Measurements from ENCODE around the gene WIPF3. TPM values are rescaled to one million over a fixed set of nuclear protein-coding genes. Genes with fewer than 3 reads are reported as not detected.

Gene WIPF3
- total RNA-seq, 1 donor from 2014 or later = 0.37 TPM

- Mint-ChIP-seq H3K4me3 (ENCODE audit: unreplicated experiment) (no peak overlapping the region), H3K36me3 (ENCODE audit: unreplicated experiment) (peaks cover 26% of the 10 kb centered on the region)
- TF ChIP-seq, protein P1, sequence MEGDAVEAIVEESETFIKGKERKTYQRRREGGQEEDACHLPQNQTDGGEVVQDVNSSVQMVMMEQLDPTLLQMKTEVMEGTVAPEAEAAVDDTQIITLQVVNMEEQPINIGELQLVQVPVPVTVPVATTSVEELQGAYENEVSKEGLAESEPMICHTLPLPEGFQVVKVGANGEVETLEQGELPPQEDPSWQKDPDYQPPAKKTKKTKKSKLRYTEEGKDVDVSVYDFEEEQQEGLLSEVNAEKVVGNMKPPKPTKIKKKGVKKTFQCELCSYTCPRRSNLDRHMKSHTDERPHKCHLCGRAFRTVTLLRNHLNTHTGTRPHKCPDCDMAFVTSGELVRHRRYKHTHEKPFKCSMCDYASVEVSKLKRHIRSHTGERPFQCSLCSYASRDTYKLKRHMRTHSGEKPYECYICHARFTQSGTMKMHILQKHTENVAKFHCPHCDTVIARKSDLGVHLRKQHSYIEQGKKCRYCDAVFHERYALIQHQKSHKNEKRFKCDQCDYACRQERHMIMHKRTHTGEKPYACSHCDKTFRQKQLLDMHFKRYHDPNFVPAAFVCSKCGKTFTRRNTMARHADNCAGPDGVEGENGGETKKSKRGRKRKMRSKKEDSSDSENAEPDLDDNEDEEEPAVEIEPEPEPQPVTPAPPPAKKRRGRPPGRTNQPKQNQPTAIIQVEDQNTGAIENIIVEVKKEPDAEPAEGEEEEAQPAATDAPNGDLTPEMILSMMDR (IDR thresholded peaks at IDR 0.05; ENCODE audit: partially characterized antibody, unreplicated experiment) = no peak
Observed at GRCh38 chr7:29900745-29901144, 94.4 kb downstream of the WIPF3 start.

DNA sequence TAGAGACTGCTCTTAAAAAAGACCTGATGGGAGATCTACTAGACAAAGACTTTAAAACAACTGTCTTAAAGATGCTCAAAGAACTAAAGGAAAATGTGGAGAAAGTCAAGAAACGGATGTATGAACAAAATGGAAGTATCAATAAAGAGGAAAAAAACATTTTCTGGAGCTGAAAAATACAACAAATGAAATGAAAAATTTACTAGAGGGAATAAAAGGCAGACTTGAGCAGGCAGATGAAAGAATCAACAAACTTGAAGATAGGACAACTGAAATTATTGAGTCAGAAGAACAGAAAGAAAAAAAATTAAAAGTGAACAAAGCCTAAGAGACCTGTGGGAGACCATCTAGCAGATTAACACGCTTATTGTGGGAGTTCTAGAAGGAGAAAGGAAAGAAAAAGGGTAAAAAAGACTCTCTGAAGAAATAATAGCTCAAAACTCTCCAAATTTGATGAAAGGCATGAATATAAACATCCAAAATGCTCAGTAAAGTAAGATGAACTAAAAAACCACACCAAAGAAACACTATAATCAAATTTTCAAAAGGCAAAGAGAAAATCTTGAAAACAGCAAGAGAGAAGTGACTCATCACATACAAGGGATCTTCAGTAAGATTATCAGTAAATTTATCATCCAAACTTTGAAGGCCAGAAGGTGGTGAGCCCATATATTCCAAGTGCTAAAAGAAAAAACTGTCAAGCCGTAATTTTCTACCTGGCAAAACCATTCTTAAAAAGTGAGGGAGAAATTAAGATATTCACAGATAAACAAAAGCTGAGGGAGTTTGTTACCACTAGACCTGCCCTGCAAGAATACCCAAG lies 100.1 kb downstream of the WIPF3 start:
- peaks cover 9% of the 10 kb centered on the region for H3K9me3 Mint-ChIP-seq (ENCODE audit: unreplicated experiment)
- H3K4me1 Mint-ChIP-seq (ENCODE audit: low read depth, unreplicated experiment) = no peaks in the 10 kb centered on the region
- no peak for DNase-seq
- no peaks in the 10 kb centered on the region for H3K27me3 Mint-ChIP-seq (ENCODE audit: unreplicated experiment)
- TF ChIP-seq, protein P1 (IDR thresholded peaks at IDR 0.05; ENCODE audit: partially characterized antibody, unreplicated experiment) = no peak
- no peak overlapping the region for H3K27ac Mint-ChIP-seq (ENCODE audit: unreplicated experiment)
- no peak overlapping the region for H3K4me3 Mint-ChIP-seq (ENCODE audit: unreplicated experiment)
- H3K36me3 Mint-ChIP-seq (ENCODE audit: unreplicated experiment) = peaks cover 27% of the 10 kb centered on the region

More at GRCh38 chr7:29900745-29901144, 94.4 kb downstream of the WIPF3 start:
- Mint-ChIP-seq H3K4me1 (ENCODE audit: low read depth, unreplicated experiment) (no peaks in the 10 kb centered on the region), H3K9me3 (ENCODE audit: unreplicated experiment) (peaks cover 6% of the 10 kb centered on the region), H3K27me3 (ENCODE audit: unreplicated experiment) (no peaks in the 10 kb centered on the region), H3K27ac (ENCODE audit: unreplicated experiment) (no peak overlapping the region)
- DNase-seq = no peak

GRCh38 chr7:29914180-29914579 lies 107.9 kb downstream of the WIPF3 start:
- no peak overlapping the region for H3K4me3 Mint-ChIP-seq (ENCODE audit: unreplicated experiment)
- no peak for DNase-seq
- TF ChIP-seq, protein P1 (IDR thresholded peaks at IDR 0.05; ENCODE audit: partially characterized antibody, unreplicated experiment) = no peak
- H3K27me3 Mint-ChIP-seq (ENCODE audit: unreplicated experiment) = peaks cover 2% of the 10 kb centered on the region
- peaks cover 9% of the 10 kb centered on the region for H3K4me1 Mint-ChIP-seq (ENCODE audit: low read depth, unreplicated experiment)
- H3K36me3 Mint-ChIP-seq (ENCODE audit: unreplicated experiment) = no peaks in the 10 kb centered on the region
- H3K27ac Mint-ChIP-seq (ENCODE audit: unreplicated experiment) = no peak overlapping the region
- H3K9me3 Mint-ChIP-seq (ENCODE audit: unreplicated experiment) = no peaks in the 10 kb centered on the region

DNA sequence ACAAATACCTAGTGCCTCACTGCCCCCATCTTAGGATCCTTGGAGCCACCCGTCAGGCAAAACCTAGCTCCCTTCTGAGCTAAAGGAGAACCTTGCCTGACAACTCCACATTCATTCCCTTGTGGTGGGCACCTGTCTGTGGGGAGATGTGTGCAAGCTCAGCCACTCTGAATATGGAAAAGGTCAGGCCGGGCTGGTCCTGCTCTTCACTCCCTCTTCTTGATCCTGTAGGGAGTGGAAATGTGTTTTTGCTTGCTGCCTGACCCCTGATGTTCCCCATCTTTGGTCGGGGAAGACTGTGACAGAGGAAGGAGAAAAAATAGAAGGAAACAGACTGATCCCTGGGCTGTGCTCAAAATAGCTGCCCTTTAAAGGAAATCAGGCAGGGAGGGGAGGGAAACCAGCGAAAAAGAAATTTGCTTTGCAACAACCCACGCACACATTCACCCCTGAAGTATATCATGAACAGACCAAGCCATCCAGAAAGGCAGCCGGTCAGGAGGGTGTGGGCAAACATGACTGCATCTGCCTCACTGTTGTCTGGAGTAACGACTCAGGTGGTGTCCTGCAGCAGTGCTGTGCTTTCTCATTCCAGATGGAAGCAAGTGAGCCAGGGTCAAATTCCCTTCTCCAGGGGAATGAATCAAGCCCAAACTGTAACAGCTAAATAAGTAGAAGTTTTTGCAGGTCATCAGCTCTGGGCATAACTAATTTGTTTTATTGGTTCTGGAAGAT lies 109.3 kb downstream of the WIPF3 start:
- Mint-ChIP-seq H3K9me3 (ENCODE audit: unreplicated experiment) (no peaks in the 10 kb centered on the region), H3K4me3 (ENCODE audit: unreplicated experiment) (peak overlapping the region; percentile 57), H3K27me3 (ENCODE audit: unreplicated experiment) (peaks cover 2% of the 10 kb centered on the region), H3K4me1 (ENCODE audit: low read depth, unreplicated experiment) (peaks cover 14% of the 10 kb centered on the region), H3K36me3 (ENCODE audit: unreplicated experiment) (no peaks in the 10 kb centered on the region), H3K27ac (ENCODE audit: unreplicated experiment) (peak overlapping the region; percentile 70)
- TF ChIP-seq, protein P1 (IDR thresholded peaks at IDR 0.05; ENCODE audit: partially characterized antibody, unreplicated experiment) = no peak
- DNase-seq = no peak

DNA sequence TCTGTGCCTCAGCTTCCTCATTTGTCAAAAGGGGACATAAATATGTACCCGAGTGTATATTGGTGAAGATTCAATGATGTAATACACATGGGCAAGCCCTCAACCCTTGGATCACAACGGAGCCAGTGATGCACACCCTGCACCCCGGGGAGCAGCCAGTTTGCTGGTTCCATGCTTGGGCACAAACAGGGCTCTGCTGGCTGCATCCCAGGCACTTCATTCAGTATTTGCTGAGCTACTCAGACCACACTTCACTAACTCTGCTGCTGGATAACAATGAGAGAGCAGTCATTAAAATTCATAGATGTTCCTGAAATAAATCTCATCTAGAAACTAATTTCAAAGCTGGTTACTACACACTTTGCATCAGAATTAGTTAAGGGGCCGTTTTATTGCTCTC lies 111.3 kb downstream of the WIPF3 start:
- peaks cover 18% of the 10 kb centered on the region for H3K4me1 Mint-ChIP-seq (ENCODE audit: low read depth, unreplicated experiment)
- no peak overlapping the region for H3K4me3 Mint-ChIP-seq (ENCODE audit: unreplicated experiment)
- H3K9me3 Mint-ChIP-seq (ENCODE audit: unreplicated experiment) = no peaks in the 10 kb centered on the region
- no peak overlapping the region for H3K27ac Mint-ChIP-seq (ENCODE audit: unreplicated experiment)
- no peaks in the 10 kb centered on the region for H3K36me3 Mint-ChIP-seq (ENCODE audit: unreplicated experiment)
- peaks cover 2% of the 10 kb centered on the region for H3K27me3 Mint-ChIP-seq (ENCODE audit: unreplicated experiment)
- DNase-seq = no peak
- TF ChIP-seq, protein P1 (IDR thresholded peaks at IDR 0.05; ENCODE audit: partially characterized antibody, unreplicated experiment) = no peak
